HepG2 (cell line): ENCODE measurements around the gene FIBP. TPM values are rescaled to one million over a fixed set of nuclear protein-coding genes. Genes with fewer than 3 reads are reported as not detected.
A peak's percentile ranks its signal among the peaks of the same experiment; 100 is the strongest.

Experiments
- CEBPG ChIP-seq: IDR thresholded peaks from 2 replicates; pipeline ENCODE4 v1.6.1; 2016
- KIAA2018 ChIP-seq: sonication (generic); formaldehyde crosslinking; IDR thresholded peaks from 2 replicates; pipeline ENCODE4 v1.5.0; 2020; ENCODE audit warnings: mild to moderate bottlenecking, missing genetic modification reagents, borderline replicate concordance
- KMT2B ChIP-seq: IDR thresholded peaks from 2 replicates; pipeline ENCODE4 v1.6.1; 2016; ENCODE audit warnings: missing genetic modification reagents, missing compliant biosample characterization
- MAZ ChIP-seq, 2 experiments: sonication (generic) in 1 of 2; formaldehyde crosslinking in 1 of 2; IDR thresholded peaks; 2 replicates each; pipeline versions ENCODE4 v1.5.0 to v1.6.1; 2012 to 2020; ENCODE audit warnings: low read depth in 2 of 2, mild to moderate bottlenecking in 2 of 2, borderline replicate concordance in 1 of 2, improper control_type of control experiment in 1 of 2, low read length in 1 of 2, missing genetic modification reagents in 1 of 2, moderate library complexity in 1 of 2
- MIER2 ChIP-seq: IDR thresholded peaks from 2 replicates; pipeline ENCODE4 v1.6.1; 2016; ENCODE audit warnings: missing biosample characterization, missing genetic modification reagents
- MIER3 ChIP-seq: IDR thresholded peaks from 2 replicates; pipeline ENCODE4 v1.6.1; 2016; ENCODE audit warnings: missing compliant biosample characterization, borderline replicate concordance
- STAT6 ChIP-seq: sonication (generic); formaldehyde crosslinking; IDR thresholded peaks from 2 replicates; pipeline ENCODE4 v1.4.0; 2020; ENCODE audit warnings: missing genetic modification reagents, mild to moderate bottlenecking, borderline replicate concordance
- ZNF547 ChIP-seq: sonication (generic); formaldehyde crosslinking; IDR thresholded peaks from 2 replicates; pipeline ENCODE4 v1.5.1; 2020; ENCODE audit warnings: mild to moderate bottlenecking, missing genetic modification reagents
- ZNF570 ChIP-seq: sonication (generic); formaldehyde crosslinking; IDR thresholded peaks from 2 replicates; pipeline ENCODE4 v1.4.0; 2020; ENCODE audit warnings: mild to moderate bottlenecking, missing genetic modification reagents, borderline replicate concordance
- polyA plus RNA-seq, 8 experiments: library from polyadenylated mRNA; depleted of rRNA in 3 of 8; stranded (reverse) in 7 of 8; unstranded in 1 of 8; fragments of >200 nt; fragmentation: Illumina TruSeq in 4 of 8; extraction: Trizol in 4 of 8; gene quantifications; 2 replicates each; pipeline versions ENCODE4 v1.2.1 to v1.2.3, GENCODE V29; 2011 to 2016; ENCODE audit warnings: low read depth in 4 of 8, missing spikeins in 1 of 8, mixed read lengths in 1 of 8; ENCODE audit not compliant: insufficient read depth in 1 of 8
- total RNA-seq, 5 experiments: library from RNA; depleted of rRNA; stranded (reverse); fragments of >200 nt; fragmentation: Illumina TruSeq; extraction: Trizol; gene quantifications; 2 replicates each; pipeline ENCODE4 v1.2.3, GENCODE V29; 2016; ENCODE audit warnings: low read depth in 1 of 5
- TF ChIP-seq, protein P1 (sequence below), 2 experiments: sonication (generic) in 1 of 2; formaldehyde crosslinking in 1 of 2; IDR thresholded peaks; 2 replicates each; pipeline versions ENCODE4 v1.6.1 to v1.9.0; 2014 to 2022; ENCODE audit warnings: antibody characterized with exemption in 1 of 2, borderline replicate concordance in 1 of 2, inconsistent platforms in 1 of 2, low read depth in 1 of 2, missing genetic modification reagents in 1 of 2

Gene FIBP
- total and polyA plus RNA-seq, 2 of the 13 experiments (the other 11 are each of a cell fraction or from before 2014, with no cell fraction given), result 42.9 to 62.1 TPM

DNA sequence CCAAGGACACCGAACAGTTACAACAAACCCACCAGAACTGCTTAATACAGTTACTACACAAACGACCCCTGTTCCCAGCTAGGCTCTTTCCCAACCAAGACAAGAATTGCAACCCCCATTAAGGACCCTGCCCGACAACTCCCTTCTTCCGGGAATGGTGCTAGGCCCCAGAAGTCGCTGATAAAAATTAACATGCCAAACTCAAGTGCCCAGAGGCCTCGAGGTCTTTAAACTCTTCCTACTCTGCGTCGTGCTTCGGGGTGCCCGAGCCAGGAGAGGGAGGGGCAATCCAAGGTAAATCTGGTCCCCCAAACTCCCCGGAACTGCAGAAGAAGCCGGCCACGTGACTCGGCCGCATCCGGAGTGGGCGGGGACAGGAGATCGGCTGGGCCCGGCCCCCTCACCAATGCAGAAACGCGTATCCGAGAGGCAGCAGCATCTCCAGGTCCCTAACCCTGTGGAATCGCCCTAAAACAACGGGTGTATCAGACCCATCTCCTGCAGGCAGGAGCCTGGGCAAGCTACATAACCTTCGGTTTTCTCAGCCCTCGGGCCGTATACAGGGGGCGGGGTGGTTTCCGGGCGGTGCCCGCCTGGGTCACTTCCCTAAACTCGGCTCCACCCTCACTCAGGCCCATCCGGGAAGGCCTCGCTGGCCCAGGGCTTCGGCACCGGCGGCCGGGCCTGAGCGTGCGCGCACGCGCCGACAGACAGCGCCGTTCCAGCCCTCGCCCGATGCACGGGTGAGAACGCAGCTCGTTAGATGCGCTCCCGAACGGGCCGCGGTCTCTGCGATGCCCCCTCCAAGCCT, 31.4 kb downstream of the FIBP start (continued):
- TF ChIP-seq ZNF570 (0 out of 2 replicates have a peak, but pooled peaks have one; percentile 9), MIER3 (CRISPR knock-in tag) (no peak), MAZ (IDR thresholded peaks at IDR 0.05; ENCODE audit: borderline replicate concordance, low read depth, low read length) (no peak), MAZ (CRISPR knock-in tag; IDR thresholded peaks at IDR 0.05; ENCODE audit: low read depth) (no peak), ZNF547 (0 out of 2 replicates have a peak, but pooled peaks have one; percentile 6), STAT6 (CRISPR knock-in tag) (no peak), MIER2 (CRISPR knock-in tag) (no peak), CEBPG (CRISPR knock-in tag) (no peak), KIAA2018 (CRISPR knock-in tag) (no peak), KMT2B (CRISPR knock-in tag) (peak; percentile 53; the same call in 1 of the 2 replicates)
- TF ChIP-seq, protein P1, sequence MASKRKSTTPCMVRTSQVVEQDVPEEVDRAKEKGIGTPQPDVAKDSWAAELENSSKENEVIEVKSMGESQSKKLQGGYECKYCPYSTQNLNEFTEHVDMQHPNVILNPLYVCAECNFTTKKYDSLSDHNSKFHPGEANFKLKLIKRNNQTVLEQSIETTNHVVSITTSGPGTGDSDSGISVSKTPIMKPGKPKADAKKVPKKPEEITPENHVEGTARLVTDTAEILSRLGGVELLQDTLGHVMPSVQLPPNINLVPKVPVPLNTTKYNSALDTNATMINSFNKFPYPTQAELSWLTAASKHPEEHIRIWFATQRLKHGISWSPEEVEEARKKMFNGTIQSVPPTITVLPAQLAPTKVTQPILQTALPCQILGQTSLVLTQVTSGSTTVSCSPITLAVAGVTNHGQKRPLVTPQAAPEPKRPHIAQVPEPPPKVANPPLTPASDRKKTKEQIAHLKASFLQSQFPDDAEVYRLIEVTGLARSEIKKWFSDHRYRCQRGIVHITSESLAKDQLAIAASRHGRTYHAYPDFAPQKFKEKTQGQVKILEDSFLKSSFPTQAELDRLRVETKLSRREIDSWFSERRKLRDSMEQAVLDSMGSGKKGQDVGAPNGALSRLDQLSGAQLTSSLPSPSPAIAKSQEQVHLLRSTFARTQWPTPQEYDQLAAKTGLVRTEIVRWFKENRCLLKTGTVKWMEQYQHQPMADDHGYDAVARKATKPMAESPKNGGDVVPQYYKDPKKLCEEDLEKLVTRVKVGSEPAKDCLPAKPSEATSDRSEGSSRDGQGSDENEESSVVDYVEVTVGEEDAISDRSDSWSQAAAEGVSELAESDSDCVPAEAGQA (IDR thresholded peaks at IDR 0.05; ENCODE audit: low read depth), result no peak
- TF ChIP-seq, protein P1 (CRISPR knock-in tag; IDR thresholded peaks at IDR 0.05; ENCODE audit: borderline replicate concordance), result 0 out of 2 replicates have a peak, but pooled peaks have one; percentile 52
